ENCODE results near the gene GRIK5. TPM values are rescaled to one million over a fixed set of nuclear protein-coding genes. Genes with fewer than 3 reads are reported as not detected.
"Not testable (repeated sequence)": the region's sequence is repeated elsewhere in the genome, so short reads cannot be mapped to it uniquely, and the experiment has no call there.

GRIK5 gene
- total and polyA plus RNA-seq, 2 experiments from 2014 or later: 0.50 to 0.60 TPM

GRCh38 chr19:41993612-41994483 lies 76.2 kb downstream of the GRIK5 start, which contains the start of gene ATP1A3:
Gene ATP1A3 (minus strand): TSS chr19:41994230. CDS start chr19:41994076, 154 bp downstream.
- peak; percentile 52 for DNase-seq (ENCODE audit: low spot score)
- H3K9me2 ChIP-seq (replicated peaks; ENCODE audit: insufficient read depth): no peaks in the 10 kb centered on the region
- H3K4me3 ChIP-seq: peak within 1 kb of the TSS; percentile 20
- H3K27me3 ChIP-seq: peaks cover 72% of the 10 kb centered on the region
- no peaks in the 10 kb centered on the region for H4K20me1 ChIP-seq (ENCODE audit: insufficient read depth, poor library complexity, severe bottlenecking)
- H3K9me3 ChIP-seq (ENCODE audit: low read depth): no peaks in the 10 kb centered on the region
- no peak within 1 kb of the TSS for H2AFZ ChIP-seq
- WGBS (ENCODE audit: low lambda C conversion rate, missing lambda C conversion rate): 3% methylated on average over 28 of the region's 84 CpGs
- peak within 1 kb of the TSS; percentile 89 for H3K4me2 ChIP-seq
- H3K27ac ChIP-seq: no peak within 1 kb of the TSS
- no peaks in the 10 kb centered on the region for H3K79me2 ChIP-seq
- TF ChIP-seq EZH2 (IDR thresholded peaks at IDR 0.05; ENCODE audit: borderline replicate concordance): peak; percentile 42
- TF ChIP-seq CTCF (IDR thresholded peaks at IDR 0.05; ENCODE audit: poor library complexity): no peak
- no peaks in the 10 kb centered on the region for H3K36me3 ChIP-seq (replicated peaks; ENCODE audit: insufficient read depth, low read depth)
- no peaks in the 10 kb centered on the region for H3K4me1 ChIP-seq (ENCODE audit: insufficient read depth)

GRCh38 chr19:41991925-41992569 lies 78.0 kb downstream of the GRIK5 start:
- H3K79me2 ChIP-seq; H3K4me1 ChIP-seq (ENCODE audit: insufficient read depth); H2AFZ ChIP-seq; H4K20me1 ChIP-seq (ENCODE audit: insufficient read depth, poor library complexity, severe bottlenecking); H3K9me3 ChIP-seq (ENCODE audit: low read depth); H3K4me3 ChIP-seq; H3K36me3 ChIP-seq (replicated peaks; ENCODE audit: insufficient read depth, low read depth); H3K9me2 ChIP-seq (replicated peaks; ENCODE audit: insufficient read depth); DNase-seq (ENCODE audit: low spot score); H3K4me2 ChIP-seq; H3K27ac ChIP-seq: not testable (repeated sequence)
- WGBS (ENCODE audit: low lambda C conversion rate, missing lambda C conversion rate): 92% methylated on average over 11 of the region's 11 CpGs
- H3K27me3 ChIP-seq: peaks cover 60% of the 10 kb centered on the region

GRCh38 chr19:41991025-41991424 lies 79.0 kb downstream of the GRIK5 start:
- Histone ChIP-seq H3K4me3 (no peak overlapping the region), H3K36me3 (replicated peaks; ENCODE audit: insufficient read depth, low read depth) (no peaks in the 10 kb centered on the region), H3K27me3 (peaks cover 50% of the 10 kb centered on the region), H3K4me2 (no peak overlapping the region), H3K9me2 (replicated peaks; ENCODE audit: insufficient read depth) (no peaks in the 10 kb centered on the region), H3K79me2 (no peaks in the 10 kb centered on the region), H3K9me3 (ENCODE audit: low read depth) (no peaks in the 10 kb centered on the region), H3K27ac (no peak overlapping the region), H3K4me1 (ENCODE audit: insufficient read depth) (no peaks in the 10 kb centered on the region), H2AFZ (no peak overlapping the region), H4K20me1 (ENCODE audit: insufficient read depth, poor library complexity, severe bottlenecking) (no peaks in the 10 kb centered on the region)
- no peak for DNase-seq (ENCODE audit: low spot score)
- WGBS (ENCODE audit: low lambda C conversion rate, missing lambda C conversion rate): 60% methylated on average over 7 of the region's 15 CpGs
- TF ChIP-seq EZH2 (IDR thresholded peaks at IDR 0.05; ENCODE audit: borderline replicate concordance) (no peak), EZH2phosphoT487 (IDR thresholded peaks at IDR 0.05; ENCODE audit: low read depth, severe bottlenecking, unreplicated experiment) (no peak), CTCF (IDR thresholded peaks at IDR 0.05; ENCODE audit: poor library complexity) (no peak)

- Histone ChIP-seq H3K27ac (no peak overlapping the region), H3K4me1 (ENCODE audit: insufficient read depth) (no peaks in the 10 kb centered on the region), H3K9me3 (ENCODE audit: low read depth) (no peaks in the 10 kb centered on the region), H3K79me2 (no peaks in the 10 kb centered on the region), H2AFZ (no peak overlapping the region), H3K27me3 (peaks cover 46% of the 10 kb centered on the region), H3K4me2 (no peak overlapping the region), H3K4me3 (no peak overlapping the region), H3K36me3 (replicated peaks; ENCODE audit: insufficient read depth, low read depth) (no peaks in the 10 kb centered on the region), H3K9me2 (replicated peaks; ENCODE audit: insufficient read depth) (no peaks in the 10 kb centered on the region), H4K20me1 (ENCODE audit: insufficient read depth, poor library complexity, severe bottlenecking) (no peaks in the 10 kb centered on the region)
- TF ChIP-seq CTCF (IDR thresholded peaks at IDR 0.05; ENCODE audit: poor library complexity): no peak
- TF ChIP-seq EZH2 (IDR thresholded peaks at IDR 0.05; ENCODE audit: borderline replicate concordance): no peak
- TF ChIP-seq EZH2phosphoT487 (IDR thresholded peaks at IDR 0.05; ENCODE audit: low read depth, severe bottlenecking, unreplicated experiment): no peak
- DNase-seq (ENCODE audit: low spot score): no peak
- 89% methylated on average over 2 of the region's 2 CpGs for WGBS (ENCODE audit: low lambda C conversion rate, missing lambda C conversion rate)
These were observed 79.4 kb downstream of the GRIK5 start for GRCh38 chr19:41990615-41991014.
